ENCODE results near the gene INPP5A.

DNA sequence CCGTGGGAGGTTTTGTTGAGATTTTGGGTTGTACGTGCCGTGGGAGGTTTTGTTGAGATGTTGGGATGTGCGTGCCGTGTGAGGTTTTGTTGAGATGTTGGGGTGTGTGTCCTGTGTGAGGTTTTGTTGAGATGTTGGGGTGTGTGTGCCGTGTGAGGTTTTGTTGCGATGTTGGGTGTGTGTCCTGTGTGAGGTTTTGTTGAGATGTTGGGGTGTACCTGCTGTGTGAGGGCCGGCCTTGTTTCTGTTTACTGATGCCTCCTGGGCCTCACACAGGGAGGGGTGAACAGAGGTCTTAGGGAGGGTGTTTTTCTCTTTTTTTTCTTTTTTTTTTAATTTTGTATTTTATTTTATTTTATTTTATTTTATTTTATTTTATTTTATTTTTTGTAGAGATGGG, 36.7 kb downstream of the INPP5A start:
- TF ChIP-seq, protein P1, sequence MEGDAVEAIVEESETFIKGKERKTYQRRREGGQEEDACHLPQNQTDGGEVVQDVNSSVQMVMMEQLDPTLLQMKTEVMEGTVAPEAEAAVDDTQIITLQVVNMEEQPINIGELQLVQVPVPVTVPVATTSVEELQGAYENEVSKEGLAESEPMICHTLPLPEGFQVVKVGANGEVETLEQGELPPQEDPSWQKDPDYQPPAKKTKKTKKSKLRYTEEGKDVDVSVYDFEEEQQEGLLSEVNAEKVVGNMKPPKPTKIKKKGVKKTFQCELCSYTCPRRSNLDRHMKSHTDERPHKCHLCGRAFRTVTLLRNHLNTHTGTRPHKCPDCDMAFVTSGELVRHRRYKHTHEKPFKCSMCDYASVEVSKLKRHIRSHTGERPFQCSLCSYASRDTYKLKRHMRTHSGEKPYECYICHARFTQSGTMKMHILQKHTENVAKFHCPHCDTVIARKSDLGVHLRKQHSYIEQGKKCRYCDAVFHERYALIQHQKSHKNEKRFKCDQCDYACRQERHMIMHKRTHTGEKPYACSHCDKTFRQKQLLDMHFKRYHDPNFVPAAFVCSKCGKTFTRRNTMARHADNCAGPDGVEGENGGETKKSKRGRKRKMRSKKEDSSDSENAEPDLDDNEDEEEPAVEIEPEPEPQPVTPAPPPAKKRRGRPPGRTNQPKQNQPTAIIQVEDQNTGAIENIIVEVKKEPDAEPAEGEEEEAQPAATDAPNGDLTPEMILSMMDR (conservative IDR thresholded peaks at IDR 0.05; ENCODE audit: low read depth, low read length), result no peak
- TF ChIP-seq EZH2 (IDR thresholded peaks at IDR 0.05; ENCODE audit: low read length, unreplicated experiment) (no peak), EZH2phosphoT487 (IDR thresholded peaks at IDR 0.05; ENCODE audit: borderline replicate concordance, low read length) (no peak)

All from PC-3 (cell line).